Endodermal cell (in vitro differentiated cells): Measurements from ENCODE around the gene ZNF74. TPM values are rescaled to one million over a fixed set of nuclear protein-coding genes. Genes with fewer than 3 reads are reported as not detected.
"Not testable (repeated sequence)": the region's sequence is repeated elsewhere in the genome, so short reads cannot be mapped to it uniquely, and the experiment has no call there.

Experiments
- DNase-seq: peaks from one replicate; pipeline ENCODE4 v3.0.0-alpha.2; 2017
- H3K27ac ChIP-seq: 2 replicates; pipeline ENCODE4 v1.5.1; 2013; ENCODE audit warnings: mild to moderate bottlenecking, low read depth, low read length, moderate library complexity
- H3K27me3 ChIP-seq: 2 replicates; pipeline ENCODE4 v1.6.1; 2013; ENCODE audit warnings: mild to moderate bottlenecking, low read length, moderate library complexity; ENCODE audit not compliant: insufficient read depth, control insufficient read depth, poor library complexity, severe bottlenecking
- H3K36me3 ChIP-seq: 2 replicates; pipeline ENCODE4 v1.7.0; 2013; ENCODE audit warnings: mild to moderate bottlenecking, low read length, moderate library complexity; ENCODE audit not compliant: control insufficient read depth, insufficient read depth
- H3K4me1 ChIP-seq: one replicate; pipeline ENCODE4 v1.7.0; 2013; ENCODE audit warnings: low read length; ENCODE audit not compliant: control insufficient read depth, insufficient read depth
- H3K4me3 ChIP-seq: 2 replicates; pipeline ENCODE4 v1.5.1; 2013; ENCODE audit warnings: mild to moderate bottlenecking, low read length, moderate library complexity
- H3K9ac ChIP-seq: 2 replicates; pipeline ENCODE4 v1.6.1; 2013; ENCODE audit warnings: mild to moderate bottlenecking, low read length, moderate library complexity; ENCODE audit not compliant: poor library complexity, severe bottlenecking; ENCODE audit errors: extremely low read depth
- H3K9me3 ChIP-seq: 2 replicates; pipeline ENCODE4 v1.6.1; 2013; ENCODE audit warnings: mild to moderate bottlenecking, low read length, moderate library complexity; ENCODE audit not compliant: control insufficient read depth
- H3K27ac Mint-ChIP-seq: 2 replicates; pipeline ENCODE4 v1.8.0; 2020; ENCODE audit warnings: mixed read lengths
- H3K27me3 Mint-ChIP-seq: 2 replicates; pipeline ENCODE4 v1.8.0; 2021; ENCODE audit warnings: mild to moderate bottlenecking, mixed read lengths; ENCODE audit not compliant: insufficient read depth
- H3K36me3 Mint-ChIP-seq: 2 replicates; pipeline ENCODE4 v1.8.0; 2020; ENCODE audit warnings: low read depth, mixed read lengths
- H3K4me1 Mint-ChIP-seq: 2 replicates; pipeline ENCODE4 v1.8.0; 2020; ENCODE audit warnings: mixed read lengths
- H3K4me3 Mint-ChIP-seq: 2 replicates; pipeline ENCODE4 v1.8.0; 2020; ENCODE audit warnings: mild to moderate bottlenecking, moderate library complexity, mixed read lengths
- H3K9me3 Mint-ChIP-seq: 2 replicates; pipeline ENCODE4 v1.8.0; 2020; ENCODE audit warnings: mild to moderate bottlenecking, mixed read lengths
- CTCF ChIP-seq: fragments of 200-600 bp; sonication (generic); conservative IDR thresholded peaks from 2 replicates; pipeline ENCODE4 v1.5.0; 2021; ENCODE audit warnings: antibody characterized with exemption, mild to moderate bottlenecking
- WGBS, 2 experiments: methylation state at CpG; one replicate each; pipeline versions ENCODE4 v1.1.5 to v1.1.7; 2013; ENCODE audit warnings: missing lambda C conversion rate in 2 of 2, mixed read lengths in 1 of 2; ENCODE audit not compliant: insufficient coverage in 1 of 2, insufficient read length in 1 of 2; 5-methylcytosine and 5-hydroxymethylcytosine counted together
- total RNA-seq, 2 donors: library from RNA; stranded (reverse); fragmentation: NEBNext Ultra II Directional in 1 of 2; extraction: Animal tissue kit (Norgen Biotek cat#: 25700) in 1 of 2; gene quantifications; 2 replicates in 1 of 2; 3 replicates in 1 of 2; pipeline ENCODE4 v1.2.1, GENCODE V29; 2021

The ZNF74 gene
- total RNA-seq, 2 donors from 2014 or later = 36.9 to 41.7 TPM

- no peak for TF ChIP-seq CTCF
- H3K9me3 ChIP-seq = no peaks in the 10 kb centered on the region
- Mint-ChIP-seq H3K36me3 (no peaks in the 10 kb centered on the region), H3K9me3 (peaks cover 2% of the 10 kb centered on the region), H3K27ac (no peak overlapping the region), H3K4me3 (no peak overlapping the region), H3K4me1 (peaks cover 15% of the 10 kb centered on the region), H3K27me3 (peaks cover 11% of the 10 kb centered on the region)
- H3K4me3 ChIP-seq = no peak overlapping the region
- H3K9ac ChIP-seq = no peak overlapping the region
- DNase-seq = peak; percentile 24
- H3K27me3 ChIP-seq = no peaks in the 10 kb centered on the region
- 94 to 100% methylated on average over 3 to 4 of the region's 4 CpGs for WGBS, 2 experiments
- no peak overlapping the region for H3K27ac ChIP-seq
- H3K36me3 ChIP-seq = no peaks in the 10 kb centered on the region
- H3K4me1 ChIP-seq = peaks cover 3% of the 10 kb centered on the region
Measured at GRCh38 chr22:20378110-20378509, 15.8 kb upstream of the ZNF74 start.

GRCh38 chr22:20378684-20379083 is 15.3 kb upstream of the ZNF74 start:
- H3K27me3 Mint-ChIP-seq, H3K4me3 ChIP-seq, H3K27ac Mint-ChIP-seq, H3K4me1 ChIP-seq, H3K9me3 ChIP-seq, H3K4me3 Mint-ChIP-seq, H3K36me3 Mint-ChIP-seq, H3K36me3 ChIP-seq, H3K9me3 Mint-ChIP-seq, H3K9ac ChIP-seq, H3K27ac ChIP-seq, H3K27me3 ChIP-seq: not testable (repeated sequence)
- peaks cover 11% of the 10 kb centered on the region for H3K4me1 Mint-ChIP-seq
- WGBS, 2 experiments = 97% methylated on average over 5 of the region's 5 CpGs; no CpG with 5 or more reads in 1 of the 2 experiments
- DNase-seq = peak; percentile 4

GRCh38 chr22:20380486-20380885 is 13.5 kb upstream of the ZNF74 start:
- DNase-seq = peak; percentile 55
- no peak overlapping the region for H3K27ac ChIP-seq
- no peaks in the 10 kb centered on the region for H3K9me3 Mint-ChIP-seq
- no peak overlapping the region for H3K9ac ChIP-seq
- H3K27me3 Mint-ChIP-seq = peaks cover 2% of the 10 kb centered on the region
- H3K4me3 ChIP-seq = no peak overlapping the region
- no peaks in the 10 kb centered on the region for H3K36me3 Mint-ChIP-seq
- WGBS, 2 experiments = 40 to 60% methylated on average over 1 of the region's 1 CpG
- H3K36me3 ChIP-seq = no peaks in the 10 kb centered on the region
- H3K4me3 Mint-ChIP-seq = no peak overlapping the region
- TF ChIP-seq CTCF = no peak
- H3K4me1 ChIP-seq = peaks cover 3% of the 10 kb centered on the region
- peaks cover 11% of the 10 kb centered on the region for H3K4me1 Mint-ChIP-seq
- no peaks in the 10 kb centered on the region for H3K27me3 ChIP-seq
- no peaks in the 10 kb centered on the region for H3K9me3 ChIP-seq
- H3K27ac Mint-ChIP-seq = no peak overlapping the region

GRCh38 chr22:20383538-20383937 is 10.4 kb upstream of the ZNF74 start:
- WGBS, 2 experiments = 91 to 93% methylated on average over 6 to 9 of the region's 9 CpGs
- Histone ChIP-seq H3K4me1 (peaks cover 3% of the 10 kb centered on the region), H3K9me3 (no peaks in the 10 kb centered on the region), H3K36me3 (no peaks in the 10 kb centered on the region), H3K27ac (no peak overlapping the region), H3K9ac (no peak overlapping the region), H3K4me3 (no peak overlapping the region), H3K27me3 (no peaks in the 10 kb centered on the region)
- peaks cover 11% of the 10 kb centered on the region for H3K4me1 Mint-ChIP-seq
- no peak overlapping the region for H3K4me3 Mint-ChIP-seq
- peak; percentile 17 for DNase-seq
- H3K27ac Mint-ChIP-seq = no peak overlapping the region
- H3K36me3 Mint-ChIP-seq = no peaks in the 10 kb centered on the region
- no peaks in the 10 kb centered on the region for H3K9me3 Mint-ChIP-seq
- TF ChIP-seq CTCF = no peak
- peaks cover 2% of the 10 kb centered on the region for H3K27me3 Mint-ChIP-seq
